ENCODE results near the gene CDK5RAP2. TPM values are rescaled to one million over a fixed set of nuclear protein-coding genes. Genes with fewer than 3 reads are reported as not detected.

CDK5RAP2 gene
- total RNA-seq, 1 experiment from 2014 or later, result 56.4 TPM

- no peak for TF ChIP-seq CTCF (conservative IDR thresholded peaks at IDR 0.05)
- no peak overlapping the region for H3K18ac ChIP-seq (ENCODE audit: insufficient read length, low read depth, low read length)
- no peaks in the 10 kb centered on the region for H3K79me1 ChIP-seq (ENCODE audit: insufficient read depth, low read depth, low read length, poor library complexity, severe bottlenecking)
Measured at GRCh38 chr9:120381839-120382238, 198.1 kb downstream of the CDK5RAP2 start.

More at GRCh38 chr9:120381839-120382238, 198.1 kb downstream of the CDK5RAP2 start:
- Mint-ChIP-seq H3K27ac (0 out of 7 replicates have a peak overlapping the region, but pooled peaks of 1 of the 3 experiments have one; percentile 40), H3K4me3 (no peak overlapping the region), H3K27me3 (ENCODE audit: low read depth) (peaks cover 2% of the 10 kb centered on the region; the same call in 1 of the 2 replicates), H3K36me3 (ENCODE audit: insufficient read depth in 1 of 3, low read depth in 3 of 3) (peaks cover 7 to 27% (median 13%) of the 10 kb centered on the region in 3 experiments; a peak in 6 of 7 replicates), H3K4me1 (peaks cover 21 to 25% of the 10 kb centered on the region in 2 experiments), H3K9me3 (peaks cover 14 to 18% of the 10 kb centered on the region in 2 experiments)
- Histone ChIP-seq H4K5ac (ENCODE audit: insufficient read length, low read depth, low read length) (no peak overlapping the region), H3K27me3 (ENCODE audit: insufficient read depth, low read length) (no peaks in the 10 kb centered on the region), H3K4me2 (ENCODE audit: insufficient read depth, insufficient read length, low read length) (no peak overlapping the region), H3K56ac (ENCODE audit: insufficient read length, low read depth, low read length) (no peak overlapping the region), H3K4me1 (ENCODE audit: insufficient read depth, low read length) (no peaks in the 10 kb centered on the region), H3K23me2 (ENCODE audit: insufficient read length, low read depth, low read length, poor library complexity, severe bottlenecking) (no peaks in the 10 kb centered on the region), H2BK20ac (ENCODE audit: low read depth, low read length, poor library complexity, severe bottlenecking) (no peak overlapping the region), H2BK12ac (ENCODE audit: insufficient read length, low read depth, low read length) (no peak overlapping the region), H3K9ac (ENCODE audit: extremely low read depth, insufficient read length, low read length) (no peak overlapping the region), H2BK15ac (ENCODE audit: low read depth, low read length) (no peak overlapping the region), H4K91ac (ENCODE audit: insufficient read length, low read depth, low read length) (no peak overlapping the region), H3T11ph (ENCODE audit: low read length) (no peak overlapping the region), H3K27ac (ENCODE audit: insufficient read length, low read depth, low read length) (no peak overlapping the region), H3K79me2 (ENCODE audit: insufficient read depth, low read length) (no peaks in the 10 kb centered on the region), H4K20me1 (ENCODE audit: control insufficient read depth, insufficient read depth, insufficient read length) (no peaks in the 10 kb centered on the region), H2AFZ (ENCODE audit: low read length) (no peak overlapping the region), H3K23ac (ENCODE audit: insufficient read length, low read depth, low read length) (no peak overlapping the region), H2BK120ac (ENCODE audit: low read depth, low read length, poor library complexity, severe bottlenecking) (no peak overlapping the region), H3K14ac (ENCODE audit: insufficient read depth, low read length) (no peak overlapping the region; the same call in 1 of the 2 replicates), H4K8ac (replicated peaks; ENCODE audit: insufficient read length, low read depth, low read length) (no peak overlapping the region), H3K9me3 (ENCODE audit: control insufficient read depth, low read depth, low read length) (no peaks in the 10 kb centered on the region), H3K4ac (ENCODE audit: low read depth, low read length) (no peak overlapping the region), H2BK5ac (ENCODE audit: insufficient read length, low read length) (no peak overlapping the region), H2AK5ac (ENCODE audit: insufficient read length, low read length) (no peak overlapping the region)
- no CpG with 5 or more reads among the region's 10 CpGs for WGBS (ENCODE audit: extremely low coverage, insufficient read length, low lambda C conversion rate)
- no peak for DNase-seq

Data from H9 (cell line).